ENCODE measurements around the gene YY1AP1.
"Not testable (repeated sequence)": the region's sequence is repeated elsewhere in the genome, so short reads cannot be mapped to it uniquely, and the experiment has no call there.

Gene YY1AP1, protein sequence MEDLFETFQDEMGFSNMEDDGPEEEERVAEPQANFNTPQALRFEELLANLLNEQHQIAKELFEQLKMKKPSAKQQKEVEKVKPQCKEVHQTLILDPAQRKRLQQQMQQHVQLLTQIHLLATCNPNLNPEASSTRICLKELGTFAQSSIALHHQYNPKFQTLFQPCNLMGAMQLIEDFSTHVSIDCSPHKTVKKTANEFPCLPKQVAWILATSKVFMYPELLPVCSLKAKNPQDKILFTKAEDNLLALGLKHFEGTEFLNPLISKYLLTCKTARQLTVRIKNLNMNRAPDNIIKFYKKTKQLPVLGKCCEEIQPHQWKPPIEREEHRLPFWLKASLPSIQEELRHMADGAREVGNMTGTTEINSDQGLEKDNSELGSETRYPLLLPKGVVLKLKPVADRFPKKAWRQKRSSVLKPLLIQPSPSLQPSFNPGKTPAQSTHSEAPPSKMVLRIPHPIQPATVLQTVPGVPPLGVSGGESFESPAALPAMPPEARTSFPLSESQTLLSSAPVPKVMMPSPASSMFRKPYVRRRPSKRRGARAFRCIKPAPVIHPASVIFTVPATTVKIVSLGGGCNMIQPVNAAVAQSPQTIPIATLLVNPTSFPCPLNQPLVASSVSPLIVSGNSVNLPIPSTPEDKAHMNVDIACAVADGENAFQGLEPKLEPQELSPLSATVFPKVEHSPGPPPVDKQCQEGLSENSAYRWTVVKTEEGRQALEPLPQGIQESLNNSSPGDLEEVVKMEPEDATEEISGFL
- total RNA-seq: 42.4 to 89.1 (median 63.3) reads per million in 3 experiments

DNA sequence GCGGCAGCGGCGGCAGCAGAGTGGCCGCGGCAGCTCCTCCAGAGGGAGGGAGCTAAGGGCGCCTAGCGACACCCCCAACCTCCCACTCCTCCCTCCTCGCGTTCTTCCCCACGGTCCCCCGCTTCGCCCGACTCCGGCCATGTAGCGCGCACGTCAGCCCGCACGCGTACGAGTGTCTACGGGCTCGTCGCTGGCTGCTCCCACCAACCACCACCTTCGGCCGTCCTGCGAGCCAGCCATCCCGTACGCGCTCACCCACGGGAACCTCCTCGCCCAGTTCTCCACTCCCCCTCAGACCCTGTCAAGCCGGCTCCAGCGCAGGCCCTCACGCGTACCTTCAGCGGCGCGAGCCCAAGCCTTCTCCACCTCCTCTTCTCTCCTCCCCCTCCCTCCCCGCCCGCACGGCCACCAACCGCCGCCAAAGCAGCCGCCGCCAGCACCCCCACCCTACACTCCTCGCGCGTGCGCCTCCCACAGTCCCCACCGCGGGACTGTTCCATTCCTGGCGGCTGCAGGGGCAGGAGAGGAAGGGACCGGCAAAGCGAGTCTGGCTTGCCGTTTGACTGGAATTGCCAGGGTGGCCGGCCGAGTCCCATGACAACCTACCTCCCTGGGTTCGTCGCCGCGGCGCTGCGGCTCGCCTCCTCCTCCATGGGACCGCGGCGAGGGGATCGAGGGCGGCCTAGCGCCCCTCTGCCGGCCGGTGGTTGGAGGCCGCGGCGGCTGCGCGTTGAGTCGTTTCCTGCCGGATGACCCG lies at the start of gene YY1AP1:
Gene YY1AP1 (minus strand): TSS at position 451 of the 757 bp plus-strand sequence. CDS start 8,338 bp downstream, outside the sequence.
- peak; percentile 90 for DNase-seq

DNA sequence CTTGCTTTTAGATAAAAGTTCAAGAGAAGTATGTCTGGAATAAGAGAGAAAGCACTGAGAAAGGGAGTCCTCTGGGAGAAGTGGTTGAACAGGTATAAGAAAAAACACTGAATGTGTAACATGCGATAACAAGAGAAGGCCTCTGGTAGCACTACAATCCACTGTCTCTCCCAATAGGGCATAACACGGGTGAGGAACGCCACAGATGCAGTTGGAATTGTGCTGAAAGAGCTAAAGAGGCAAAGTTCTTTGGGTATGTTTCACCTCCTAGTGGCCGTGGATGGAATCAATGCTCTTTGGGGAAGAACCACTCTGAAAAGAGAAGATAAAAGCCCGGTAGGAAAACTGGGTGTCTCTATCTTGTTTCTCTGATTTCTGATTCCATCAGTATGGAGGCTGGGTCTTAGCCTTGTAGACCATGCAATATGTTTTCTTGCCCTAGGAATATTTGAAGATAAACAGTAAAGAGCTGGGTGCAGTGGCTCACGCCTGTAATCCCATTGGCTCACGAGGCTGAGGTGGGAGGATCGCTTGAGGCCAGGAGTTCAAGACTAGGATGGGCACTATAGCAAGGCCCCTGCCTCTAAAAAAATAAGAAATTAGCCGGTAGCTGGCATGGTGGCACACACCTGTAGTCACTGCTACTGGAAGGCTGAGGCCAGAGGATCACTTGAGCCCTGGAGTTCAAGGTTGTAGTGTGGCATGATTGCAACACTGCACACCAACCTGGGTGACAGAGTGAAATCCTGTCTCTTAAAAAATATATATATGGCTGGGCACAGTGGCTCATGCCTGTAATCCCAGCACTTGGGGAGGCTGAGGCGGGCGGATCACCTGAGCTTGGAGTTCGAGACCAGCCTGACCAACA lies 40.7 kb upstream of the YY1AP1 start:
- peak; percentile 18 for DNase-seq

DNA sequence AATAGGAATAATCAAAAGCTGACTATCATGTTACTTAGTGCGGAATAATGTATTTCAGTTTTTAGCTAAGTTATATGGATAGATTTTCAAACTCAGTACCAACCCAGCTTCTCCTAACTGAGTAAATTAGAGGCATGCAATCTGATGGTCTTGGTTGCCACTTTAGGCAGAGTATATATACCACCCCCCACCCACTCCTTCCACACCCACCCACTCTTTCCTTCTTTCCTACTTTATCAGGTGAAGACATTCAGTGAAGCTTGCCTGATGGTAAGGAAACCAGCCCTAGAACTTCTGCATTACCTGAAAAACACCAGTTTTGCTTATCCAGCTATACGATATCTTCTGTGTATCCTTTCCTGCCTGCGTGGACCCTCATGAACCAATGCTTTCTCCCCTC lies 36.6 kb upstream of the YY1AP1 start:
- DNase-seq: no peak

DNA sequence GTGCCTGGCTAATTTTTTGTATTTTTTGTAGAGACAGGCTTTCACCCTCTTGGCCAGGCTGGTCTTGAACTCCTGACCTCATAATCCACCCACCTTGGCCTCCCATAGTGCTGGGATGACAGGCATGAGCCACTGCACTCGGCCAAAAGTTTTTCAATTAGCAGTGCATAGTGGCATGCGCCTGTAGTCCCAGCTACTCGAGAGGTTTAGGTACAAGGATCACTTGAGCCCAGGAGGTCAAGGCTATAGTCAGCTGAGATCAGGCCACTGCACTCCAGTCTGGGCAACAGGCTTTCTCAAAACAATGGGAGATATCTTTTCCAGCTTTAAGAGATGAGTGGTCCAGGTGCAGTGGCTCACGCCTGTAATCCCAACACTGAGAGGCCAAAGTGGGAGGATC lies 31.1 kb upstream of the YY1AP1 start:
- no peak for DNase-seq

DNA sequence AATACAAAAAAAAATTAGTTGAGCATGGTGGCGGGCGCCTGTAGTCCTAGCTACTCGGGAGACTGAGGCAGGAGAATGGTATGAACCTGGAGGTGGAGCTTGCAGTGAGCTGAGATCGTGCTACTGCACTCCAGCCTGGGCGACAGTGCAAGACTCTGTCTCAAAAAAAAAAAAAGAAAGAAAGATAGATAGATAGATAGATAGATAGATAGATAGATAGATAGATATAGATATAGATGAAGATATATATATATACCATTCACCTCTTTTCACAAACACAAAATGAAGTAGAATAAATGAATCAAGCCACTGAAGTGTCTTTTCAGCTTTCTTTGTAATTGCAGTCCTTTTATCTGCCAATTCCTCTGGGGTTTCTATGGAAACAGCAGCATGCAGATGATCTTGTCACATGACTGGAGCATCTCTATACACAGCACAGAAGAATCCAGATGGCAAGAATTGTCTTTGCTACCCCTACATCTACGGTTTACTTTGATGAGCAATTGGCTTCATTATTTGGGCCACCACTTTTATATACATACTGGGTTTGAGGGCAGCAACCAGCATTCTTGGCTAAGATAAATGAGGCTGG lies 30.0 kb upstream of the YY1AP1 start:
- DNase-seq: not testable (repeated sequence)

DNA sequence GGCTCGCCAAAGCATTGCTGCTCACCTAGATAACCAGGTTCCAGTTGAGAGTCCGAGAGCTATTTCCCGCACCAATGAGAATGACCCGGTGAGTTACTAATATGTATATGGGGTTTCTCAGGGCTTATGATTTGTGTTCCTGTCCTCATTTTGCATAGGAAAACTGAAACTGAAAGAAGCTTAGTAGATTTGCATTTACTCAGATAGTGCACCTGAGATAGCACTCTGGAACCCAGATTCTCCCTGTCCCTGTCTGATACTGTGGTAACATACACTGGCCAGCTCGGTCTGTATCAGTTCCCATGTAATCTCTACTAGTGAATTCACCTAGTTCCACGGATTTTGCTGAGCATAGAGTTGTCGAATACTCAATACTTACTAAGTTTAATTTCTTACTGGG lies 28.5 kb upstream of the YY1AP1 start:
- DNase-seq: no peak

DNA sequence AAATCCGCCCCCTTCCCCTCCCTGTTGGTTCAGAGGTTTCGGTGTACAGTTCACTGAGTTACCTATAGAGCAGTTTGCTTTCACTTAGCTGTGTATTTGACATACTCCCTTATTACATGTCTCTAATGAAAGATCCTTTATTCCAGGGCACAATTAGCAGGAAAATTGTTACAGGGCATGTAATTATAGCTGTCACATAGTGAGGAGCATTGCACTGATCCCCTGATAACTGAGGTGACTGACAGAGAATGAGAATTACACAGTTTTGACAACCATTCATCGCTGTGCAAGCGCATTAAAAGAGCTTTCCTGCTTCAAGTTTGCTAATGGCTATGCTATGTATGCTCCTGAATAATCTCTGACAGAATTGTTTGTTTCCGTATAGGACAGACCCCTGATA lies 27.2 kb upstream of the YY1AP1 start:
- DNase-seq: no peak

DNA sequence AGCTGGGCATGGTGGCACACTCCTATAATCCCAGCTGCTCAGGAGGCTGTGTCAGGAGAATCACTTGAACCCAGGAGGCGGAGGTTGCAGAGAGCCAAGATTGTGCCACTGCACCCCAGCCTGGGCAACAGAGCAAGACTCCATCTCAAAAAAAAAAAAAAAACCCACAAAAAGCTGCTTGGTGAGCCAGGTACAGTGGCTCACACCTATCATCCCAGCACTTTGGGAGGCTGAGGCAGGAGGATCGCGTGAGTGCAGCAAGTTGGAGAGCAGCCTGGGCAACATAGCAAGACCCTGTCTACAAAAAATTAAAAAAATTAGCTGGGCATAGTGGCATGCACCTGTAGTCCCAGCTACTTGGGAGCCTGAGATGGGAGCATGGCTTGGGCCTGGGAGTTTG lies 26.5 kb upstream of the YY1AP1 start:
- DNase-seq: not testable (repeated sequence)

DNA sequence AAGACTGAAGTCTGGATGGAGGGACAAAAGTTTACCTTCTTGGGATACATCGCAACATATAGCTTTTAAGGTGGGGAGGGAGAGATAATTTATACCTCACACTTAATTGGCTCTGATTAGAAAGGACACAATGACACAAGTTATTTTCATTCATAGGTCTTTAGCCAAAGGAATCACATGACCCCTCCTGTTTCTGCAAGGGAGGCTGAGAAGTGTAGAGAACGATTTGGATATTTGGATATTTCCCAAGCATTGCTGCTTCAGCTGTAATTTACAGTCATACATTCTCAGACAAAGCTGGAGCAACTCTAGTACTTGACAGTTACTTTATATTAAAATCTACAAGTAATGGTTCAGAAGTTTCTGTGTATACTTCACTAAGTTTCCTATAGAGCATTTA lies 24.5 kb upstream of the YY1AP1 start:
- no peak for DNase-seq

DNA sequence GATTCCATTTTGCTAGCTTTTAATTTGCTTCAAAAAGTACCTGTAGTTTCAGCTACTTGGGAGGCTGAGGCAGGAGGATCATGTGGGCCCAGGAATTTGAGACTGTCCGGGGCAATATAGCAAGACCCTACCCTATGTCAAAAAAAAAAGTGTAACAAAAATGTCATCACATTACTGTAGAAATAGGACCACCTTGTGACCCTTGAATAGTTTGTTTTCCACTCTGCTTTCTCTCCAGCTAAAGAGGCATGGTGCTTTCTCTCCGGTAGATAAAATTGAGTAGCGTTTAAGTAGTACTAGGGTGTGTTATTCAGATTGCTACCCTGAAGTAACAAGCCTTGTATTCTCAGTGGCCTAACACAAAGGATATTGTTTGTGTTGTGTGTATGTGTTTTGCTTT lies 24.1 kb upstream of the YY1AP1 start:
- DNase-seq: not testable (repeated sequence)

DNA sequence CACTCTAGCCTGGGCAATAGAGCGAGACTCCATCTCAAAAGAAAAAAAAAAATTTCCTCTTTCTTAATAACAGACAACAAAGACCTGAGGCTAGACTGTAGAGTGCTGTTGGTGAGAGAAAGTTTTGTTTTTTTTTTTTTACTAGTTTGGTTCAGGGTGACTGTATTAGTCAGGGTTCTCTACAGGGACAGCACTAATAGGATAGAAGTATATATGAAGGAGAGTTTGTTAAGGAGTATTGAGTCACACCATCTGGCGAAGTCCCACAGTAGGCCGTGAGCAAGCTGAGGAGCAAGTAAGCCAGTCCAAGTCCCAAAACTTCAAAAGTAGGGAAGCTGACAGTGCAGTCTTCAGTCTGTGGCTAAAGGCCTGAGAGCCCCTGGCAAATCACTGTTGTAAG lies 22.9 kb upstream of the YY1AP1 start:
- not testable (repeated sequence) for DNase-seq

DNA sequence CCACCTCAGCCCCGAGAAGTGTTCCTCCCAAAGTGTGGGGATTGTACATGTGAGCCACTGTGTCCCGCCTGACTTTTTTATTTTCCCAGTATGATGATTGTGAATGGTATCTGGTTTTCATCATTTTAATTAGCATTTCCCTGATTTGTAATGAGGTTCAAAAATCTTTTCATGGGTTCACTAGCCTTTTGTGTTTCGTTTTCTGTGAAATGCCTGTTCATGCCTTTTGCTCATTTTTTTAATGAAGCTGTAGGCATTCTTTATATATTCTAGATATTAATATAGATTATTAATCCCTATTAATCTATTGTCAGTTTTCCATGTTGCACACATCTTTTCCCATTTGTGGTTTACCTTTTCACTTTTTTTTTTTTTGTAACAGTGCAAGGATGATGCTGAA lies 20.8 kb upstream of the YY1AP1 start:
- DNase-seq: no peak

DNA sequence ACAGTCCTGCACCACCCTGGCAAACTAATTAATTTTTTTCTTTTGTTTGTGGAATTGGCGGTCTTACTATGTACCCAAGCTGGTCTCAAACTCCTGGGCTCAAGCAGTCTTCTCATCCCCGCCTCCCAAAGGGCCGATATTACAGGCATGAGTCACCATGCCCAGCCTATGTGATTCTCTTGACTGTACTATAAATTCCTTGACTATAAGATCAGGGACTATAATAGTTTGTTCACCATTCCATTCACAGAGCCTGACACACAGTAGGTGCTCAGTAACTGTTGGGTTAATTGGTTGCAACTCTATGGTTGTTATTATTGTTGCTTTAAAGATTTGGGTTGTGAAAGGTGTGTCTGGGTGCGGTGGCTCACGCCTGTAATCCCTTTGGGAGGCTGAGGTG lies 17.6 kb upstream of the YY1AP1 start:
- no peak for DNase-seq

DNA sequence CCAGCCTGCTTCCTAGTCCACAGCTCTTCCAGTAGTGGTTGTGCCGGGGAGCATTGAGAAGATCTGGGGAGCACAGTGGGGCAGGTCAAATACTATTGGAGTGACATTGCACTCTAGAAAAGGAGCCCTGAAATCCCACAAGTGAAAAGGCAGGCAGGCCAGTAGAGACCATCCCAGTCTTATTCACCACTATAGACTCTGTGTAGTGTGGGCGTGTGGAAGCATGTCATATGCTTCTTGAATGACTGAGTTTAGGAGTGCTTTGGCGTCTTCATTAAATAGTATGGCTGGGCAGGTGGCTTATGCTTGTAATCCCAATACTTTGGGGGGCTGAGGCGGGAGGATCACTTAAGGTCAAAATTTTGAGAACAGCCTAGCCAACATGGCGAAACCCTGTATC lies 15.8 kb upstream of the YY1AP1 start:
- DNase-seq: not testable (repeated sequence)

DNA sequence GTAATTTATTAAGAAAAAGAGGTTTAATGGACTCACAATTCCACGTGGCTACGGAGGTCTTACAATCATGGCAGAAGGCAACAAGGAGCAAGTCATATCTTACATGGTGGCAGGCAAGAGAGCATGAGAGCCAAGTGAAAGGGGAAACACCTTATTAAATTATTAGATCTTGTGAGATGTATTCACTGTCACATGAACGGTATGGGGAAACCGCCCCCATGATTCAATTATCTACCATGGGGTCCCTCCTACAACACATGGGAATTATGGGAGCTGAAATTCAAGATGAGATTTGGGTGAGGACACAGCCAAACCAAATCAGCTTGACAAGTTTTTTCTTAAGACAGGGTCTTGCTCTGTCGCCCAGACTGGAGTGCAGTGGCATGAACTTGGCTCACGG lies 14.6 kb upstream of the YY1AP1 start:
- DNase-seq: no peak

DNA sequence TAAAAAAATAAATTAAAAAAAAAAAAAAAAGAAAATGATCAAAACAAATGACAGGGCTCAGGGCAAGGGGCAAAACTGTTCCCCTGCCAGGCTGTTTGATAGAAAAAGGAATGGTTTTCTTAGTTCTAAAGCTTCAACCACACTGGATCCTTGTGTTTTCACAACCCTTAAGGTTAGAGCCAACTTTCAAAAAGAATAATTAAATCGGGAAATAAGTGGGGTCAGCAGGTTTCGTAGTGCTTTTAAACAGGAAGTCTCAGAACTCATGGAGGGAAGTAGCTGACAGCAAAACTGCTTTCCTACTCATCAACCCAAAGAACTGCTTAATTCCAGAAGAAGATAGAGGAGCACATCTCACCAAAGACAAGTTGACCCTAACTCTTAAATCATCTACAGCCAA lies 13.1 kb upstream of the YY1AP1 start:
- not testable (repeated sequence) for DNase-seq

DNA sequence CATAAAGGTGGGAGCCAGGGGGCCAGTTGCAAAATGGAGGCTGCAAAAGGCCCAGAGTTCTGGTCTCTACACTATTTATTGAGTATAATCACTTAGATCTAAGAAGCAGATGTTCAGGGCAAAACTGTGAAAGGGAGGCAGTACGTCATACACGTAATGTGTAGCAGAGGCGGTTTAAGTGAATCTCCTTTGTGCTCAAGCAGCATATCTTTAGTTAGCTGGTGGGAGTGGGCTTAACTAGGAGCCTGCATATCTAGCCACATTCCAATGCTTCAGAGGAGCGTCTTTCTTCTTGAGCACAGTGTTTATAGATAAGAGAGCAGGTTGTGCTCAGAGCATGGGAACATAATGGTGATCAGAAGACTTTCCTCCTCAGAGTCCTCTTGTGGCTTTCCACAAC lies 10.5 kb upstream of the YY1AP1 start:
- not testable (repeated sequence) for DNase-seq

DNA sequence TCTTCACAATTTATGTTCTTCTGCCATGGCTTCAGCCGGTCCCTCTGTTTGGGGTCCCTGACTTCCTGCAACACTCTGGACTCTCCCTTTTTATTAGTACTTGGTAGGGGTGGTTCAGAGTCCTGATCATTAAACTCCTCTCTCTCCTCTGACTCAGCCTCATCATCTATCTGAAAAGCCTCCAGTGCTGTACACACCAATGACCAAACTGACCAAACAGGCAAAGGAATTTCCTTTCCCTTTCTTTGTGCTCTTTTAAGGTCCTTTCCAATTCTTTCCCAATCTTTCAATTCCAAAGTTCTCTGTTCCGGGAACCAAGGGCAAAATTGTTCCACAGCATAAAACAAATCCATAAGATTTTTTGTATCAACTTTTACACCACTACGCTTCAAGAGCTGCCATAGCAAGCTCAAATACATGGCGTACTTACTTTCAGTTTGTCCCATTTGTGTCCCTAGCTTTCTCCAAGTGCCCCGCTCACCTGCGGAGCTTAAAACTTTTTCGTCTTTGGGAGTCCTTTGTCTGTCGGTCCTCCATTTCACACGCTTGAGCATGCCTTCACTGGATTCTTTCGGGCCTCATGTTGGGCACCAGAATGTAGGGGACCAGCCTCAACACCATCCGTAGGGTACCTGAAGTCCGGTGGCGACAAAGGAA lies 9.9 kb upstream of the YY1AP1 start:
- DNase-seq: no peak

DNA sequence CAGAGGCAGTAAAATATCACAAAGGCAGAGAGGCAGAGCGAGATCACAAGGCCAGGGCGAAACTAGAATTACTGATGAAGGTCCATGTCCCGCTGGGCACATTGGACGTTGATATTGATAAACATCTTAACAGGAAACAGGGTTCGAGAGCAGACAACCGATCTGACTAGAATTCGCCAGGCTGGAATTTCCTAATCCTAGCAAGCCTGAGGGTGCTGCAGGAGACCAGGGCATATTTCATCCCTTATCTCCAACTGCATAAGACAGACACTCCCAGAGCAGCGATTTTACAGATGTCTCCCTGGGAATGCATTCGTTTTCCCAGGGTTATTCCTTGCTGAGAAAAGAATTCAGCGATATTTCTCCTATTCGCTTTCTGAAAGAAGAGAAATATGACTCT lies 9.0 kb upstream of the YY1AP1 start:
- not testable (repeated sequence) for DNase-seq

DNA sequence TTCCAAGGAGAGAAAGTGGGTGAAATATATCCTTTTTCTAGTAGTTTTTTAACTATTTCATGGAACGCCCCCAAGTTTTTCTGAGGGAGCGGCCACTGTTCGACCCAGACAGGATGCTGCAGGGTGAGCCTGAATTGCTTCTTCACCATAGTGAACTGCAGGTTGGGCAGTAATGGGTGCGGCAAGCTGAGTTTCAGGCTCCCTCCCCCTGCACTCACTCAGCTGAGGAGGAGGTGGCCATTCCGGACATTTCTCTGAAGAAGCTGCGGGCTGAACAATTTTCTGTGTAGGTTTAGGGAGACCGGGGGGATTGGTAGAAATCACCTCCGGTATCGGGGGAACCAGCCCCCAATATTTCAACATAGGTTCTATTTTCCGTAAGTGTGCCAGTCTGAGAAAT lies 8.5 kb upstream of the YY1AP1 start:
- no peak for DNase-seq

DNA sequence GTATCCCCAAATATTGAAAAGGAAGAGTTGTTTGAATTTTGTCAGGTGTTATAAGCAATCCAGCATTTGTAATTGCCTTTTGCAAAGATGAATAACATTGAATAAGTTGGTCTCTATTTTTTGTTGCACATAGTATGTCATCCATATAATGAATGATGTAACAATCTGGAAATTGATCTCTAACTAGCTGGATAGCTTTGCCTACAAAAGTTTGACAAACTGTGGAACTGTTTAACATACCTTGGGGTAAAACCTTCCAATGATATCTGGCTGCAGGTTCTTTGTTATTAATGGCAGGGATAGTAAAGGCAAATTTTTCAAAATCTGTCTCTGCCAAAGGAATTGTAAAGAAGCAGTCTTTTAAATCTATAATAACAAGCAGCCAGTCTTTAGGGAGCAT lies 8.0 kb upstream of the YY1AP1 start:
- DNase-seq: no peak
